Astrocyte of the cerebellum (primary cell): ENCODE data around the gene KRTAP10-11.
"Not testable (repeated sequence)": the region's sequence is repeated elsewhere in the genome, so short reads cannot be mapped to it uniquely, and the experiment has no call there.

Source experiments
- DNase-seq: peaks from one replicate; pipeline ENCODE4 v3.0.0-alpha.2; 2011; ENCODE audit warnings: low read depth
- H3K4me3 ChIP-seq: 2 replicates; pipeline ENCODE4 v1.5.1; 2011; ENCODE audit warnings: mild to moderate bottlenecking, low read depth, low read length, moderate library complexity
- in situ Hi-C: cut with HindIII; loops from 2 replicates; pipeline ENCODE4 v1.10.0; 2017; ENCODE audit warnings: low sequenced_read_pairs
- TF ChIP-seq, protein P1 (sequence below): IDR thresholded peaks from 2 replicates; pipeline ENCODE4 v1.5.1; 2012; ENCODE audit warnings: low read length, low read depth, moderate library complexity, mild to moderate bottlenecking; ENCODE audit errors: missing control alignments

KRTAP10-11 gene

DNA sequence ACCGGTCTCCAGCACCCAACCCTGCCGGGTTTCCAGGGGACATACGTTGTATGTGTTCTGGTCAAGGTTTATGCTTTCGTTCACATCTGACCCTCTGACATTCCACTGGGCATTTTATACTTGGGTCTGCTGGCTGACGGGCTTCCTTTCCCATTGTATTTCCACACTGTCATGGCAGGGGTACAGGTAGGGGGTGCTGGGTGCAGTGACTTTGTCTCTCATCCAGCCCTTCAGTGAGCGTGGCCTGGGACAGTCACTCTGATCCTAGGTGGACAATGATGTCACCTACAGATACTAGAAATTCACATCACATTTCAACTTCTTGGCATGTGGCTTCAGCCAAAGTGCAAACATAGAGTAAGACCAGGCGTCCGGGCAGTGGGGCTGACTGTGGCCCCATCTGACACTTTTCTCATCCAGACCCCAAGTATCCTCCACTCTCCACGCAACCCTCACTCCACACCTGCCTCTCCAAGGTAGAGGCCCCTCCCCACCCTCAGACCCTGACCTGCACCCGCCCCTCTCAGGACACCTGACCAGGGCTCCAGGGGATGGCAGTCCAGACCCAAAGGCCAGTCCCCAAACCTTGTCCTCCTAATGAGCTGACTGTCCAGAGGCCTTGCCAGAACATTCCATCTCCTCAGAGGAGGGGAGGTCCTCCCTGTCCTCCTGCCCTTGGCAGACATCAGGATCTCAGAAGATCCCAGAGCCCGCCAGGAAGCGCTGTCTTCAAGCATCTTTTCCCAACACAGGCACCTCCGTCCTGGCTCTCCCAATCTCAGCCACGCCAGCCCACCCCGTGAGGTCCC, 9.8 kb upstream of the KRTAP10-11 start:
- in situ Hi-C loops = no loop called here
- DNase-seq = no peak
- TF ChIP-seq, protein P1, sequence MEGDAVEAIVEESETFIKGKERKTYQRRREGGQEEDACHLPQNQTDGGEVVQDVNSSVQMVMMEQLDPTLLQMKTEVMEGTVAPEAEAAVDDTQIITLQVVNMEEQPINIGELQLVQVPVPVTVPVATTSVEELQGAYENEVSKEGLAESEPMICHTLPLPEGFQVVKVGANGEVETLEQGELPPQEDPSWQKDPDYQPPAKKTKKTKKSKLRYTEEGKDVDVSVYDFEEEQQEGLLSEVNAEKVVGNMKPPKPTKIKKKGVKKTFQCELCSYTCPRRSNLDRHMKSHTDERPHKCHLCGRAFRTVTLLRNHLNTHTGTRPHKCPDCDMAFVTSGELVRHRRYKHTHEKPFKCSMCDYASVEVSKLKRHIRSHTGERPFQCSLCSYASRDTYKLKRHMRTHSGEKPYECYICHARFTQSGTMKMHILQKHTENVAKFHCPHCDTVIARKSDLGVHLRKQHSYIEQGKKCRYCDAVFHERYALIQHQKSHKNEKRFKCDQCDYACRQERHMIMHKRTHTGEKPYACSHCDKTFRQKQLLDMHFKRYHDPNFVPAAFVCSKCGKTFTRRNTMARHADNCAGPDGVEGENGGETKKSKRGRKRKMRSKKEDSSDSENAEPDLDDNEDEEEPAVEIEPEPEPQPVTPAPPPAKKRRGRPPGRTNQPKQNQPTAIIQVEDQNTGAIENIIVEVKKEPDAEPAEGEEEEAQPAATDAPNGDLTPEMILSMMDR = no peak
- no peak overlapping the region for H3K4me3 ChIP-seq

- in situ Hi-C loops = no loop called here
- H3K4me3 ChIP-seq = no peak within 1 kb of the TSS
- TF ChIP-seq, protein P1 = no peak
- no peak for DNase-seq
These were observed 9.0 kb upstream of the KRTAP10-11 start, which contains the start of gene KRTAP10-10 for GRCh38 chr21:44637018-44637850. Gene KRTAP10-10, plus strand, starts transcription at chr21:44637356. Its CDS starts 62 bp downstream, at chr21:44637418.

GRCh38 chr21:44637851-44638348, 8.3 kb upstream of the KRTAP10-11 start:
- in situ Hi-C loops, DNase-seq: not testable (repeated sequence)

GRCh38 chr21:44638506-44639330, 7.5 kb upstream of the KRTAP10-11 start:
- H3K4me3 ChIP-seq, DNase-seq, in situ Hi-C loops: not testable (repeated sequence)

More at GRCh38 chr21:44637851-44638348, 8.3 kb upstream of the KRTAP10-11 start:
- H3K4me3 ChIP-seq = not testable (repeated sequence)

DNA sequence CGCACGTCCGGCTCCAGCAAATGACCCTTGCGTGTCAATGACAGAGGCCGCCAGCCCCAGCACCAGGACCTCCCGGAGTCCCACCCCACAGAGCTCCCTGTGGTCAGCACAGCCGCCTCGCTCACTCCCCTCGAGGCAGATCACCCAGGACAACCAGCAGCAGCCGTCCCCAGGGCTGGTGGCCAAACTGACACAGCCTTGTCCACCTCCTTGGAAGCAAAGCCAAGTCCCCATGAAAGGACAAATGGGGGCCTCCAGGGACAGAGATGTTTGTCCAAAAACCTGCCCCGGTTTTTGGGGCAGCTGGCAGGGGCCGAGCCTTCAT, 6.9 kb upstream of the KRTAP10-11 start:
- DNase-seq = no peak
- TF ChIP-seq, protein P1 = no peak
- in situ Hi-C loops = no loop called here
- H3K4me3 ChIP-seq = no peak overlapping the region

DNA sequence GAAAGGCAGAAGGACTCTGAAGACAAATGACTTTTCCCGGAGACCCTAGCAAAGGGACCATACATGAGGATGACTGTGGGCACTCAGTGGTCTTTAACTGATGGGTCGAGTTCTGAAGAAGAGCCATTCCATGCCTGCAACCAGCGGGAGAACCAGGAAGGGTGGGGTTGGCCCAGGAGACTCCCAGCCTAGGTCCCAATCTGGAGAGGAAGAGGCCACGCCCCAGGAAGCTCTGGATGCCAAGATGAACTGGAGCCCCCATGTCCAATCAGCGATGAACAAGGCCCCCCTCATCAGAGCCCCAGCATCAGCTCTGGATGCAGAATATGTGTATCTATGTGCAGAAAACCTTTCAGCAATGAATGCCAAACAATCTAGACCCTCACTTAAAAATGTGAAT, 5.5 kb upstream of the KRTAP10-11 start:
- in situ Hi-C loops = no loop called here
- TF ChIP-seq, protein P1 = no peak
- no peak overlapping the region for H3K4me3 ChIP-seq
- no peak for DNase-seq

DNA sequence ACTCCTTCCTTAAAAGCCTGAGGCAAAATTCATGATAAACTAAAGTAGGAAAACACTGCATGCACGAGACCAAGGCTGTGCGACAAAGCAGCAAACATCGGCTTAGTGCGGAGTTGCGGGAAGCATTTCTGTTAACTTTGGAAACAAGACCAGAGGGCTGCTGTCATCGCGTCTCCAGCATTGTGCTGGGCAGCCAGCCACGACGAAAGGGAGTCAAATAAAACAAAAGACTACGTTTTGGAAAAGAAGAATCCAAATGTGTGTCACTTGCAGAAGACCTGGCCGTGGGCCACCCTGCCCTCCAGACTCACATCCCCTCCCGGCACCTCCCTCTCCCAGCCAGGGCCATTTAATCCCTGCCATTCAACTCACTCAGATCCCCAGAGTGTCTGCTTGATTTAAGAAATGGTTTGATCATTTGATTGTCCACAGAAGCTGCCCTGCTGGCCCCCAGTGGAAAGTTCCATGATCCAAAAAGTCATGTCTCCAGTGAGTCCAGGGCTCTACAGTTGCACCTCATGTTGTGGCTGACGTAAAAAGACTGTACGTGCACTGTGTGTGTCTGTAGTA, 2.4 kb upstream of the KRTAP10-11 start:
- DNase-seq = no peak
- no peak overlapping the region for H3K4me3 ChIP-seq
- TF ChIP-seq, protein P1 = no peak
- in situ Hi-C loops = no loop called here
